GM10266 (cell line): ENCODE data around the gene RFPL2.

ENCODE experiments used
- DNase-seq: peaks from one replicate; pipeline ENCODE4 v3.0.0; 2012; ENCODE audit errors: extremely low spot score
- TF ChIP-seq, protein P1 (sequence below): IDR thresholded peaks from 2 replicates; pipeline ENCODE4 v1.5.1; 2012; ENCODE audit warnings: mild to moderate bottlenecking, low read depth; ENCODE audit not compliant: control insufficient read depth, insufficient read depth; ENCODE audit errors: missing control alignments

RFPL2 gene

DNA sequence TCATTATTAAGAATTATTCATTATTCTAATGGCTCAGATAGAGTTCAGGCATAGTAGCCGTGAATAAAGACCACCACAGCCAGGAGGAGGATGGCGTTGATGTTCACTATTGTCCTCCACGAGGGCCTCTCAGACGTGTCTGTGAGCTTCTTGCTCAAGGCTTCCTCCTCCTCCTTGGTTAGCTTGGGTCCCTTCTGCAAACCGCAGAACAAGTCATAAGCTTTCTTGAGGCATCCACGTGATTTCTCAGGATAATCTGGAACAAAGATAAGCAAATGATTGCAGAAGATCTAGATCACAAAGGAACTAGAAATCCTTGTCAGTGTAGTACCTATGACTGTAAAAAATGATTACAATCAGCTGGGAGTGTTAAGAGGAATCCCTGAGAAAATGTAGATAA, 13.6 kb upstream of the RFPL2 start:
- TF ChIP-seq, protein P1, sequence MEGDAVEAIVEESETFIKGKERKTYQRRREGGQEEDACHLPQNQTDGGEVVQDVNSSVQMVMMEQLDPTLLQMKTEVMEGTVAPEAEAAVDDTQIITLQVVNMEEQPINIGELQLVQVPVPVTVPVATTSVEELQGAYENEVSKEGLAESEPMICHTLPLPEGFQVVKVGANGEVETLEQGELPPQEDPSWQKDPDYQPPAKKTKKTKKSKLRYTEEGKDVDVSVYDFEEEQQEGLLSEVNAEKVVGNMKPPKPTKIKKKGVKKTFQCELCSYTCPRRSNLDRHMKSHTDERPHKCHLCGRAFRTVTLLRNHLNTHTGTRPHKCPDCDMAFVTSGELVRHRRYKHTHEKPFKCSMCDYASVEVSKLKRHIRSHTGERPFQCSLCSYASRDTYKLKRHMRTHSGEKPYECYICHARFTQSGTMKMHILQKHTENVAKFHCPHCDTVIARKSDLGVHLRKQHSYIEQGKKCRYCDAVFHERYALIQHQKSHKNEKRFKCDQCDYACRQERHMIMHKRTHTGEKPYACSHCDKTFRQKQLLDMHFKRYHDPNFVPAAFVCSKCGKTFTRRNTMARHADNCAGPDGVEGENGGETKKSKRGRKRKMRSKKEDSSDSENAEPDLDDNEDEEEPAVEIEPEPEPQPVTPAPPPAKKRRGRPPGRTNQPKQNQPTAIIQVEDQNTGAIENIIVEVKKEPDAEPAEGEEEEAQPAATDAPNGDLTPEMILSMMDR: no peak
- DNase-seq: no peak

DNA sequence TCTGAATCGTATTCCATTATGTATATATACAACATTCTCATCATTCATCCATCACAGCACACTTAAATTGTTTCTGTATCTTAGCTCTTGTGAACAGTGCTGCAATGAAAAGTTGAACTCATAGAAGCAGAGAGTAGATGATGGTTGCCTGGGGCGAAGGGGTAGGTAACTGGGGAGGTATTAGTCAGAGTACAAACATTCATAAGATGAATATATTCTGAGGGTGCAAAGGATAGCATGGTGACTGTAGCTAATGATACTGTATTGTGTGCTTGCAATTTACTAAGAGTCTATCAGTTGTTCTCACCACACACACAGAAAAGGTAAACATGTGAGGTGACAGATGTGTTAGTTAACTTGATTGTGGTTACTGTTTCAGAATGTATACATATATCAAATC, 12.6 kb upstream of the RFPL2 start:
- no peak for DNase-seq
- TF ChIP-seq, protein P1: no peak

DNA sequence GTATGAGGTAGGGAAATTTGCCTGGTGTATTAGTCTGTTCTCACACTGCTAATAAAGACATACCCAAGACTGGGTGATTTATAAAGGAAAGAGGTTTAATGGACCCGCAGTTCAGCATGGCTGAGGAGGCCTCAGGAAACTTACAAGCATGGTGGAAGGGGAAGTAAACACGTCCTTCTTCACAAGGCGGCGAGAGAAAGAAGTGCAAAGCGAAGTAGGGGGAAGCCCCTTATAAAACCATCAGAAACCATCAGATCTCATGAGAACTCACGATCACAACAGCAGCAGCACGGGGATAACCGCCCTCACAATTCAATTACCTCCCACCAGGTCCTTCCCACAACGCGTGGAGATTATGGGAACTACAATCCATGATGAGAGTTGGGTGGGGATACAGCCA, 12.0 kb upstream of the RFPL2 start:
- DNase-seq: no peak
- TF ChIP-seq, protein P1: no peak

DNA sequence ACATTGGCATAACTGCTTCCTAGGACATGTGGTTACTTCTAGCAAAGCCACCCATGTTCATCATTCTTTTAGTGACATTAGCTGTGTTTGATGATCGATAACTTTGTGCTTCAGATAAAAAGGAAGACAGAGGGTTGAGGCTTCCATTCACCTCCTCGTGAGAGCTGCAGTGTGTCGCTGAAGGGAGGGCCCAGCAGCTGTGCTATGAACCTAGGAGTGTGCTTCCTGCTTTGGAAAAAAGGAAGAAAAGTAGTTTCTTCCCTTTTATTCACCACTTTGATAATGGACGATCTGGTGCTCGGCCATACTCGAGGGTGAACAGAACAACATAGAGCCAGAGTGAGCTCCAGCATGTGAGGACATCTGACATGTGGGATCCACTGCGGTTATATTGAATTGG, 6.1 kb upstream of the RFPL2 start:
- TF ChIP-seq, protein P1: no peak
- no peak for DNase-seq

DNA sequence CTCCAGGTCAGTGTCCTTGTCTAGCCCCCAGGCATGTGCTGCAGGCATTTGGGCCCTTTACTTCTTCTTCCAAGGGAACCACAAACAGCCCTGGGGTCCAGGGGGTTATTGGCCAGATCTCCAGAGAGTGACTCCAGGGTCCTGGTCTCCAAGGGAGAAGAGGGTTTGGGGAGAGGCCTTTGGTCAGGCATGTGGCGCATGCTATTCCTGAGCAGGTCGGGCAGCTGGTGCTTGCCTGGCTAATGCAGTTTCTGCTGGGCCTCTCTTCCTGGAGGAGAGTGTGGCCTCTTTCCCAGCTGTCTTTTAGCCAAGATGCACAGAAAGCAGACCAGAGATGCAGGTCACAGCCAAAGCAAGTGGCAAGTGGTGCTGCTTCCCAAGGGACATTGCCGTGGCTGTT, 3.8 kb upstream of the RFPL2 start:
- DNase-seq: no peak

DNA sequence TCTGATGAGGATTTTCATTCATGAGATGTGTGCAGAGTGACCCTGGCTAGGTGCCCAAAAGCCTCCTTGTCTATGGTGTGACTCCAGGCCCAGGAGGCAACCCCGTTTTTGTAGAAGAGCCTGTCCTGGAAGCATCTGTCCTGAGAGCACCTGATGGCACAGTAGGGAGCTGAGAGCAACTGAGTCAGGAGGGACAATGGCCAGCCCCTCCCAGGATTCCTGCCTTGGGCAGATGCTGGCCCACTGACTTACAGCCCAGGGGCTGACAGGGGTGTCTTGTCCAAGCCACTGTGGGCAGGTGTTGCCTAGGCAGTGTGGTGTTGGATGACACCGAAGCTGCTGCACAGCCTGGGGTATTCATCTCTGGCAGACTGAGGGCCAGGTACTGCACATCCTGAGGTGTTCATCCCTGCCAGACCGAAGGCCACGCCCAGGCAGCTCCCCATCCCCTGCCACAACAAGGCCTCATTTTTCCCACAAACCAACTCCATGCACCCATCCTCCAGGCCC, 3.2 kb upstream of the RFPL2 start:
- DNase-seq: no peak
- TF ChIP-seq, protein P1: no peak

More for the DNA sequence above, 3.8 kb upstream of the RFPL2 start:
- TF ChIP-seq, protein P1: no peak

DNA sequence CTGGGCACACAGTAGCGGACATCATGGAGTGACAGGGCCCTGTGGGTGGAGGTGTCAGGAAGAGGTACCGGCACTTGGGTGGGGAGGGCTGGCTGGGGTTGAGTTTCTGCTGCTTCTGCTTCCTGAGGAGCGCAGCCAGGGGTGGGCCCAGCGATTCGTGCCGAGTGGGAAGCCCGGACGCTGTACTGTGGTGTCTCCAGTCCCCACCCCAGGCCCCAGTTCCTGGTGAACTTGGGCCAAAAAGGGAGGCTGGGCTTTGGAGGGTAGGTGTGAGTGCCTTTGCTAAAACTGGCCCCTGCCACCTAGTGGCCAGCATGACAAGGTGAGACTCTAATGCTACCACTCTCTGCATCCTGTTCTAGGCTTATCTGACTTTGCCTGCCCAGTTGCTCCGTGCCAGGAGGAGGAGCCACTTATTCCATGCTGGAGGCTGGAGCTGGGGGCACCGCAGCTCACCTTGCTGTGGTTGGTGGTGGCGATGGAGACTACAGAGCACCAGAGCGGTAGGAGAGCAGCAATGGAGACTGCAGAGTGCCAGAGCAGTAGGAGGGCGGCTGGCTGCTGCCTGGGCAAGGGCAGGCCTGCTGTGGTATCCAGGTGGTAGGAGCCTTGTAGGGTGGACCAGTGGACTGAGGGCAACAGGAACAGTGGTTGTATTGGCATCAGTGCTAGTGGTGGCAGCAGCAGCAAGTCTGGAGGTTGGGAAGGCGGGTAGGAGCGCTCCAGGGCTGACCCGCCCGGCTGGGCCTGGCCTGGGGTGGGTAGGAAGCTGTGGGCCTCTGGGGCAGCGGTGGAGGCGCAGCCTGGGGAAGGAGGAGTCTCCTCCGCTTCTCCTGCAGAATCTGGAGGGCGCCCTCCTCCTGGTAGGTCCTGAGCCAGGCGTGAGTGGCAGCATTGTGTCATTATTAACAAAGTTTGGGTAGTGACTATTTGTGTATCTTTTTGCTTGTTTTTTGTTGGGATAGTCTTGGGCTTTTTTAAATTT, 2.2 kb upstream of the RFPL2 start:
- TF ChIP-seq, protein P1: peak; percentile 77

More for the DNA sequence above, 2.2 kb upstream of the RFPL2 start:
- no peak for DNase-seq
